Loucy (cell line): ENCODE data around the gene MON1A.

ENCODE experiments used
- CTCF ChIP-seq: fragments of 200-600 bp; sonication (generic); conservative IDR thresholded peaks from 2 replicates; pipeline ENCODE4 v1.5.1; 2014; ENCODE audit warnings: mild to moderate bottlenecking, antibody characterized with exemption, low read length
- EZH2phosphoT487 ChIP-seq: fragments of 200-600 bp; IDR thresholded peaks from 2 replicates; pipeline ENCODE4 v1.6.1; 2018; ENCODE audit warnings: antibody characterized with exemption, mild to moderate bottlenecking, moderate library complexity, borderline replicate concordance

- TF ChIP-seq CTCF (peak; percentile 50), EZH2phosphoT487 (no peak)
Measured at GRCh38 chr3:49929291-49930167, at the start of gene MON1A.
